GM18508 (cell line): Measurements from ENCODE around the gene POFUT1.
"Not testable (repeated sequence)": the region's sequence is repeated elsewhere in the genome, so short reads cannot be mapped to it uniquely, and the experiment has no call there.

Experiments
- ATAC-seq: cut with Tn5 transposase; IDR thresholded peaks from one replicate; pipeline ENCODE4 v1.9.1; 2021; ENCODE audit warnings: moderate number of reproducible peaks; ENCODE audit not compliant: insufficient read depth, unreplicated experiment

The POFUT1 gene

GRCh38 chr20:32232326-32232886 lies 24.7 kb downstream of the POFUT1 start:
- no peak for ATAC-seq

DNA sequence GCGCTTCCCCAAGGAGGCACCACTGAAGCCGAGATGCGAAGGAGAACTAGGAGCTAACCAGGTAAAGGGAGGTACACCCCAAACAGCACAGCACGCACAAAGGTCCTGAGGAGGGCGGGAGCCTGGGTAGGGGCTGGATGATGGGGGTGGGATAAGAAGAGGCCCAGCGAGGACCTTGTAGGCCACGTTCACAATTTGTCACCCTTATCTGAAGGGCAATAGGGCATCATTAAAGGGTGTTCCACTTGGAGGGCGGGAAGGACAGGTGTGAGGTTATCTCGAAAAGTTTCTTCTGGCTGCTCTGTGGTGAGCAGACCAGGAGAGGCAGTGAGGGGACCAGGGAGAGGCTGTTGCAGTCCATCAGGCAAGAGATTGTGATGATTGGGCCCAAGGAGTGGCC lies 25.6 kb downstream of the POFUT1 start:
- ATAC-seq: no peak

DNA sequence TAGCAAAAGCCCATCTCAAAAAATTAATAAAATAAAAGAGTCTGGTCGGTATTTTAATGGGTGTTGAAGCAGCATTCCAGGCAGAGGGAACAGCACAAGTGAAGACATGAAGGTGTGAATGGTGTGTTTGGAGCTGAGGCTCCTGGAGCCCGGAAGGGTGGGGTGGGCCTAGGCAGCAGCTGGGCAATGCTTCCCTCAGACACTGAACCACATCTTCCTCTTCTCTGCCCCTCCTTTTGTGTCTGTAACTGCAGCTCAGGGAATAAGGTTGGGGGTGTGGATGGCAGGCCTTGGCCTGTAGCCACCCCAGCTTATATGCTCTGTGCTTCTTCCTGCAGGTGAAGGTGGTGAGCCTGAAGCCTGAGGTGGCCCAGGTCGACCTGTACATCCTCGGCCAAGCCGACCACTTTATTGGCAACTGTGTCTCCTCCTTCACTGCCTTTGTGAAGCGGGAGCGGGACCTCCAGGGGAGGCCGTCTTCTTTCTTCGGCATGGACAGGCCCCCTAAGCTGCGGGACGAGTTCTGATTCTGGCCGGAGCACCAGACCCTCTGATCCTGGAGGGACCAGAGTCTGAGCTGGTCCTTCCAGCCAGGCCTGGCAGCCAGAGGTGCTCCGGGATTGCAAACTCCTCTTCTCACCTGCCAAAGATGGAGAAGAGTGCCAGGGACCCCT lies 26.6 kb downstream of the POFUT1 start:
- ATAC-seq: no peak

DNA sequence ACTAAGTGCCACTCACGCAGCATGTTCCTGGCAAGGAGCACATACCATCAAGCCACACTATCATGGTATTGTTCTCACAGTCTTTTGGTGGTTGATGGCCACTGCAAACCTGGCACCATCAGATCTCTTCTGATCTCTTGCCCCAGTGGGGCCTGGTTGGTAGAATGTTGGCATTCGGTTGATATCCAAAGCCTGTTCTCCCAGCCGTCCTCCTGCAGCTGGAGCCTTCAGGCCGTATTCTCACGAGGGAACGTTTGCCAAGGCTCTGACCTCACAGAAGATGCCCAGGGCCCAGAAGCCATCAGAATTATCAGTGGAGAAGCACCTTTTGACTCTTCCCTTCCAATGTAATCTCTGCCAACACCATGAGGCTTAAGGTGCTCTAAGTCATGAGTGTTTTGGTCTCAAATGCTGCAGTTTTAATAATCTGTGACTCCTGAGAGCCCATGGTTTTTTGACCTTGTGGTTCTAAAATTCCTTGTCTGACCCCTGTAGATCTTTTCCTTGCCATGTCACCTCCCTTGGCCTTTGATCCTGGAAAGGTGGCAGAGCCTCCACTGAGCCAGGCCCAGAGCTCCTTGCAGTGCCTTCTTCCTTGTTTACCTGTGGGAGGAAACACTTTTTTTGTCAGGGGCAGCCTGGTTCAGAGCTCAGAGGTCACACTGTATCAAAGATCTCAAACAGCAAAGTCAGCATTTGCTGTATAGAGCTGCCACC lies 27.8 kb downstream of the POFUT1 start:
- ATAC-seq: no peak

GRCh38 chr20:32236048-32236533 lies 28.4 kb downstream of the POFUT1 start:
- no peak for ATAC-seq

GRCh38 chr20:32236819-32237218 lies 29.1 kb downstream of the POFUT1 start:
- ATAC-seq: no peak

DNA sequence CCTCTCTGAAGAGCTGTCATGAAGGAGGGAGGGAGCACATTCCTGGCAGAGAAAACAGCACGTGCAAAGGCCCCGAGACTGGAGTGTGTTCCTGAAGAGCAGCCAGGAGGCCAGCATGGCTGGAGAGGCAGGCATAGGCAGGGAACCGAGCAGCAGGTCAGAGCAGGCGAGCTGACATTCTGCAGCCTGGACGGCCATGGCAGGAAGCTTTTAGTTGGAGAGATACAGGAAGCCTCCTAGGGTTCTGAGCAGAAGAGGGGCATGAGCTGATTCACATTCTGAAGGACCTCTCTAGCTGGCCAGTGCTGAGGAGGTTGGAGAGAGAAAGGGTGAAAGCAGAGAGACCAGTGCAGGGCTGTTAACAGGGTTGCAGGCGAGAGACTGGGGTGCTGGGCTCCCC lies 29.7 kb downstream of the POFUT1 start:
- ATAC-seq: no peak

DNA sequence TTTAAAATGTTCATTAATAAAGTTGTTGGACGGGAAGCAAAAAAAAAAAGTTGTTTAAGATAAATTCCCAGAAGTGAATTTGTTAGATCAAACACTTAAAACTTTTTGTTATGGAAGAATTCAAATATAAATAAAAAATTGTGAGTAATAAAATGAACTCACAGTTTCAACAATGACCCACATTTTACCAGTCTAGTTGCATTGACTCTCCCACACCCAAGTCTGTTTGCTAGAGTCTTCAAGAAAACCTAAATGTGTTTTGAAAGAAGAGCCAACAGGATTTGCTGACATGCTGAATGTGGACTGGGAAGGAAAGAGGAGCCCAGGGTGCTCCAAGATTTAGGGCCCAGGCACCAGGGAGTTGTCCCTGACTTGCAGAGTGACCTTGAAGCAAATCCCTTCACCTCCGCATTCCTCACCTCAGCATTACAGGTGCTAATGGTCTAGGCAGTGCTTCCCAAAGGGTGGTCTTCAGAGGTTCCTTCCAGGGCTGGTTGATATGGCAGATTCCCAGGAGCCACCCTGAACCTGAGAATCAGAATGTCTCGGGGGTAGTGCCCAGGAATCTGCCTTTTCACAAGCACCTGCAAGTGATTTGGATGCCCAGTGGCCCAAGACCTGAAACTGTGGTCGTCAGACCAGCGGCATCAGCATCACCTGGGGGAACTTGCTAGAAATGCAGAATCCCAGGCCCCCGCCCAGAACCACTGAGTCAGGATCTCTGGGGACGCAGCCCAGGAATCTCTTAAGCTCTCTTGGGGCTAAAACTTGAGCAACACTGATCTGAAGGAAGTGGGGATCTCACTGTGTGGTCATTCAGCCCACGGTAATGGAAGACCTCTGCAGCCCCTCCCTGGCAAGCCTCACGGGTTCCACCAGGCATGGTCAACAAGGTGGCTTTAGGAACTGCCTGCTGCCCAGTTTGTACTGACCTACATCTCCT lies 31.1 kb downstream of the POFUT1 start:
- no peak for ATAC-seq

DNA sequence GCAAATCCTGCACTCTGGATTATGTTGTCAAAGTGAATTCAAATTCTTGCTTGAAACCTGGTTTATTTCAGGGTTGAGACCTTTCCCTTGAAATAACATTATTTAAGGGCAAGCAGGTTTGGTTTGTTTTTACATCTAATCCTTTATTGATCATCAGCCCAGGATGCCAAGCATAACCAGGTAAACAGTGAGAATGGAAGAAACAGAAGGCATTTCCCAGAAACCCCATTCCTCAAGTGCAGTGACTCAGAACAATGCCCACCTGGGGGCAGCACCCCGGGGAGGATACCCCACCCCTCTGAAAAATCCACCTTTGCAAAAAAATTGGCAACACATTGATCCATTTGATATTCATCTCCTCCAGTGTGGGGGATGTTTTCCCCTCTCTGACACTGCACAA lies 32.5 kb downstream of the POFUT1 start:
- no peak for ATAC-seq

DNA sequence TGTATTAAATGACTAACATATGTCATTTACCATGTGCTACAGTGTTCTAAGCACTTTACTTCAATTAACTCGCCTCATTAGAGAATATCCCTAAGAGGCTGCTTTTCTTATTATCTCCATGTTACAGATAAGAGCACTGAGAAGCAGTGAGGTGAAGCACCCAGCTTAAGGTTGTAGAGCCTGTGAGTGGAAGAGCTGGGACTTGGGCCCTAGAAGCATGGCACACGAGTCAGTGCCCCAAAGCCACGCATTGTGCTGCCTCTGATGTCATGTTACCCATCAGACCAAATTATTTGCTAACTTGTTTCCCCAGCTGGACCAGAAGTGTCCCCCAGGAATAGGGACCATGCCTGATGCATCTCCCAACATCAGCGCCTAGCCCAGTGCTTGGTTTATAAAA lies 34.1 kb downstream of the POFUT1 start:
- ATAC-seq: no peak

DNA sequence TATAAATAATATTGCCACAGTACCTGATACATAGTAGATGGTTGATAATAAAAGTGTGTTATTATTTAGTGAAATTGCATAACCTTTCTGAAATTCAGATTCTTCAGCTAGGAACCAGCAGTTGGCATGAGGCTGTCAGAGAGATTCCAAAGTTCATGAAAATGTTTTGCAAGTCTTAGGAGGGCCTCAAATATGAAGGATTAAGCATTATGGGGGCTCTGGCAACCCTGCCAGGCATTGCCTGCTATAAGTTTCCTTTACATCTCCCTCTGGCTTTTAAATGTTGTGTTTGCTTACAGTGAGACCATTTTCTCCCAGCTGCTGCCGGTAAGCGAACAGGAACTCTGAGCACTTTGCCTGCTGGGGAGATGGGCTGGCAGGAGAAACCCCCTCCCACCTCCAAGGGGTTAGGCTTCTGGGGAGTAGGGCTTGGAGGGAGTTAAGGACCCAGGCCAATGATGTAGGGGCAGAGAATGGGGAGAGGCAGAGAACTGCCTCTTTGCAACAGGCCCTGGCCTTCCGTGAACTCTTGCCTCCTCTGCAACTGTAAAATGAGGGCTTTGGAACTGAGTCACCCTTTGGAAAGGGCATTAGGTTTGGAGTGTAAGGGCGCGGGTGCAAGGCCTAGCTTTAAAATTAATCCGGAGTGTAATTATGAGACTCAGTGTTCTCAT lies 36.6 kb downstream of the POFUT1 start:
- ATAC-seq: no peak

DNA sequence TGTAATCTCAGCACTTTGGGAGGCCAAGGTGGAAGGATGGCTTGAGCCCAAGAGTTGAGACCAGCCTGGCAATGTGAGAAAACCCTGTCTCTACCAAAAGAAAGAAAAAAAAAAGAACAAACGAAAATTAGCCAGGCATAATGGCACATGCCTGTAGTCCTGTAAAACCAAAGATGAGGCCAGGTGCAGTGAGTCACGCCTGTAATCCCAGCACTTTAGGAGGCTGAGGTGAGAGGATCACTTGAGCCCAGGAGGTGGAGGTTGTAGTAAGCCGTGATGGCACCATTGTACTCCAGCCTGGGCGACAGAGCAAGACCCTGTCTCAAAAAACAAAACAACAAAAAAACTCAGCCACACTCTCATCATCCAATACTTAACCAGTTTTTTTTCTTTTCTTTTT lies 37.3 kb downstream of the POFUT1 start:
- ATAC-seq: no peak

DNA sequence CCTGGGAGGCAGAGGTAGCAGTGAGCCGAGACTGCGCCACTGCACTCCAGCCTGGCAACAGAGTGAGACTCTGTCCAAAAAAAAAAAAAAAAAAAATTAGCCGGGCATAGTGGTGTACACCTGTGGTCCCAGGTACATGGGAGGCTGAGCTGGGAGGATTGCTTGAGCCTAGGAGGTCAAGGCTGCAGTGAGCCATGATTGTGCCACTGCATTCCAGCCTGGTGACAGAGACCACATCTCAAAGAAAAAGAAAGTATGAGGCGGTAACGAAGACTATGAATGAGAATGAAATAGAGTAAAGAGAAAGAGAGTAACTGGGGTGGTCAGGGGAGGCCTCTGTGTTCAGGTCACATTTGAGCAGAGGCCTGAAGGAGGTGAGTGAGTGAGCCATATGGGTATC lies 38.5 kb downstream of the POFUT1 start:
- ATAC-seq: not testable (repeated sequence)

DNA sequence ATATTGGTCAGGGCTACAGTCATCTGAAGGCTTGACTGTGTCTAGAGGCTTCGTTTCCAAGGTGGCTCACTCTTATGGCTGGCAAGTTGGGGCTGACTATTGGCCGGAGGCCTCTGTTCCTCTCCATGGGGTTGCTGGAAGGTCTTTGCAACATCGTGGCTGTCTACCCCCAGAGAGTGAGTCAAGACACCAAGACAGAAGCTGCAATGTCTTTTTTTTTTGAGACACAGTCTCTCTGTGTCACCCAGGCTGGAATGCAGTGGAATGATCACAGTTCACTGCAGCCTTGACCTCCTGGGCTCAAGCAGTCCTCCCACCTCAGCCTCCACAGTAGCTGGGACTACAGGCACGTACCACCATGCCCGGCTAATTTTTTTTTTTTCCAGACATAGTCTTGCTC lies 40.4 kb downstream of the POFUT1 start:
- no peak for ATAC-seq

GRCh38 chr20:32249030-32249738 lies 41.5 kb downstream of the POFUT1 start:
- ATAC-seq: no peak

- ATAC-seq: no peak
Observed at GRCh38 chr20:32251470-32251869, 43.8 kb downstream of the POFUT1 start.

DNA sequence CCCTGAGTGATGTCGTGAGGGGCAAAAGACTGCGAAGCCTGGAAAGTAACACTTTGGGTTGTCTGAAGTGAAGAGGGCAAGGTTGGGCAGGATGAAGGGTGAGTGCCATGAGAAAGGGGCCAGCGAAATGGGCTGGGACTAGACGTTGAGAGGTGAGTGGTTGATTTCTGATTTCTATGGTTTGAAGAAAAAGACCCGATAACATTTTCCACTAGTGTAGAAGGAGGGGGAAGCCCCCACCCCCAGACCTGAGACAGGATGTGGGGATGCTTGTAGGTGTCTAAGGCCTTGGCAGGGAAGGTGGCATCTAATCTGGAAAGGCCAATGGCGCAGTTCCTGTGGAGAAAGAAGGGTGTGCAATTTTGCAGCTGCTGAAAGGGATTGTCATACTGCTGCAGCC lies 44.5 kb downstream of the POFUT1 start:
- no peak for ATAC-seq

DNA sequence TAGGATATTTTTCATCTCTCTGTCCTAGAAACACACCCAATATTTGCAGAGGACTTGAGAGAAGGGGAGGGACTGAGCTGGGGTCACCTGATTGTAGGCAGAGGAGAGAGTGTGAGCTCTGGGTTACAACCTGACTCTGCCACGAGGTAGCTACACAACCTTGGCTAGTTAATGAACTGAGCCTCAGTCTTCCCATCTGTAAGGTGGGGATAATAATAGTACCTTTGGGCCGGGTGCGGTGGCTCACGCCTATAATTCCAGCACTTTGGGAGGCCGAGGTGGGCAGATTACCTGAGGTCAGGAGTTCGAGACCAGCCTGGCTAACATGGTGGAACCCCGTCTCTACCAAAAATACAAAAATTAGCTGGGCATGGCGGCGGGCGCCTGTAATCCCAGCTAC lies 53.3 kb downstream of the POFUT1 start:
- not testable (repeated sequence) for ATAC-seq

- no peak for ATAC-seq
Observed at GRCh38 chr20:32261644-32262043, 54.0 kb downstream of the POFUT1 start.
